Activated gamma-delta T cell treated with anti-CD3 and anti-CD28 coated beads, Interleukin-2, amount 50 U/mL, for 16 hours (primary cell): ENCODE measurements around the gene AFF3.

Source experiments
- DNase-seq: peaks from one replicate; pipeline ENCODE4 v3.0.0-alpha.2; 2020; ENCODE audit warnings: low read depth

AFF3 gene

GRCh38 chr2:100010606-100011005, 131.8 kb downstream of the AFF3 start:
- no peak for DNase-seq

GRCh38 chr2:100009743-100010142, 132.6 kb downstream of the AFF3 start:
- no peak for DNase-seq

- no peak for DNase-seq
These were observed 133.4 kb downstream of the AFF3 start for GRCh38 chr2:100008956-100009355.

- no peak for DNase-seq
These were observed 135.9 kb downstream of the AFF3 start for GRCh38 chr2:100006516-100006915.

- no peak for DNase-seq
These were observed 137.4 kb downstream of the AFF3 start for GRCh38 chr2:100004959-100005387.

- DNase-seq, result no peak
These were observed 138.0 kb downstream of the AFF3 start for GRCh38 chr2:100004348-100004884.

GRCh38 chr2:100002059-100002458, 140.3 kb downstream of the AFF3 start:
- no peak for DNase-seq

- DNase-seq, result no peak
These were observed 141.3 kb downstream of the AFF3 start for GRCh38 chr2:100000915-100001707.

- DNase-seq, result no peak
These were observed 143.6 kb downstream of the AFF3 start for GRCh38 chr2:99998651-99999320.

GRCh38 chr2:99989905-99990304, 152.5 kb downstream of the AFF3 start:
- no peak for DNase-seq

- DNase-seq, result no peak
These were observed 153.8 kb downstream of the AFF3 start for GRCh38 chr2:99988599-99988998.

- no peak for DNase-seq
These were observed 155.2 kb downstream of the AFF3 start for GRCh38 chr2:99987160-99987559.

- no peak for DNase-seq
These were observed 157.4 kb downstream of the AFF3 start for GRCh38 chr2:99984799-99985515.

- no peak for DNase-seq
These were observed 159.6 kb downstream of the AFF3 start for GRCh38 chr2:99982744-99983143.

GRCh38 chr2:99981840-99982239, 160.6 kb downstream of the AFF3 start:
- DNase-seq, result no peak

- DNase-seq, result no peak
These were observed 162.2 kb downstream of the AFF3 start for GRCh38 chr2:99980176-99980575.

GRCh38 chr2:99977966-99978365, 164.4 kb downstream of the AFF3 start:
- DNase-seq, result no peak

GRCh38 chr2:99975386-99975785, 167.0 kb downstream of the AFF3 start:
- DNase-seq, result no peak

GRCh38 chr2:99974682-99975375, 167.6 kb downstream of the AFF3 start:
- no peak for DNase-seq

GRCh38 chr2:99974275-99974674, 168.1 kb downstream of the AFF3 start:
- DNase-seq, result no peak

- DNase-seq, result no peak
These were observed 171.0 kb downstream of the AFF3 start for GRCh38 chr2:99971326-99971900.
